Right renal cortex interstitium (tissue), 3 donors: ENCODE measurements around the gene DHRS1. TPM values are rescaled to one million over a fixed set of nuclear protein-coding genes. Genes with fewer than 3 reads are reported as not detected.

ENCODE experiments used
- DNase-seq, 3 donors: peaks; one replicate each; pipeline ENCODE4 v3.0.0-alpha.2; 2013; ENCODE audit warnings: low read depth in 3 of 3, low spot score in 2 of 3
- polyA plus RNA-seq, 3 donors: library from polyadenylated mRNA; unstranded; fragments of 120-200 nt; gene quantifications; one replicate each; pipeline ENCODE4 v1.2.1, GENCODE V29; 2013; ENCODE audit not compliant: insufficient read length in 3 of 3

Gene DHRS1
- 10 to 100 TPM; 38.6 to 45.5 (median 42.6) TPM for polyA plus RNA-seq

DNA sequence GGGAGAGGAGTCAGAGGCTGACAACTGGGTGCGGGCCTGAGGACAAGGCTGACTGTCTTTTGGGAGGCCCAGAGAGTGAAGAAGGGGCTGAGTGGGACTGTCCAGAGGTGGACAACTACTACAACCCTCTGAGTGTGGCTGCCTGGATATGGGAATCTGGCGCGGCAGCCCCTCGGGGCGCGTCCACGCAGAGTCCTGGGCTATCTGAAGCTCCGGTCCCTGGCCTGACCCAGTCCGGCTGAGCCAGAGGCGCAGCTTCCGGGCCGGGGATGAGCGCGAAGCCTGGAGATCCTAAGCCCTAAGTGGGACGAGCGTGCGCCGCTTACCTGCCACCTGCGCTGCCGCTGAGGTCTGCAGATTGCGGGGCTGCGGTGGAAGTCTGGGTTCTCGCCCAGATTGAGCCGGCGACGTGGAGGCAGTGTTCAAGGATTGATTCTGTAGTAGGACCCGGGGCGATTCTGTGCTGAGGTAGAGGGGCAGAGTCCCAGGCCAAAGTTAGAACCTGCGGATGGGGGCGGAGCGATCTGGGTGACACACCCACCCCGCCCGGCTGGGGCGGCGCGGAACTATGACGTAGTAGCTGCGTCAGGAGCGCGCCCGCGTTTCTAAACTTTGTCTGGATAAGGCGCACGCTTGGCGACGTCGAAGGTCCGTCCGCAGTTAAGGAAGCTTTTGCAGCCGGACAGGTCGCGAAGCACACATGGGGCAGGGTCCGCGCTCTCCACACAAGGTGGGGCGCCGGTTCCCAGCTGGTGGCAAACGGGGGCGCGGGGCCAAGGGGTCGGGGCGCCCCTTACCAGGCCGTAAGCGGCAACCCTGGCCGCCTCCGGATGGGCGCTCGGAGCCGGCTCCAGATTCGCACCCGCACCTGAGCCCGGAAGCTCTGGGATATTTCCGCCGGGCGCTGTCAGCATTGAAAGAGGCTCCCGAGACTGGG, at the start of gene DHRS1, which contains the start of gene NOP9:
TSS of gene DHRS1 (minus strand) at position 526 of the 937 bp plus-strand sequence. CDS start 674 bp downstream, outside the sequence.
TSS of gene NOP9 (plus strand) at position 596 of the 937 bp plus-strand sequence. CDS start at position 701, 105 bp downstream.
- DNase-seq: peak; percentile 83 to 85 (median 83)

DNA sequence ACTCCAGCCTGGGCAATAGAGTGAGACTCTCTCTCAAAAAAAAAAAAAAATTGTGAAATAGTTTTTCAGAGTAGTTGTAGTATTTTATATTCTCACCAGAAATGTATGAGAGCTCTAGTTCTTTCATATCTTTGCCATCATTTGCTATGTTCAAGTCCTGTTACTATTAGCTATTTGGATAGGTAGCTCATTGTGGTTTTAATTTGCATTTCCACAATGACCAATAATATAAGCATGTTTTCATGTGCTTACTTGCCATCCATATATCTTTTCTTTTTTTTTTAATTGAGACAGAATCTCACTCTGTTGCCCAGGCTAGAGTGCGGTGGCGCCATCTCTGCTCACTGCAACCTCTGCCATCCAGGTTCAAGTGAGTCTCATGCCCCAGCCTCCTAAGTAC, 48.6 kb upstream of the DHRS1 start:
- DNase-seq: no peak

DNA sequence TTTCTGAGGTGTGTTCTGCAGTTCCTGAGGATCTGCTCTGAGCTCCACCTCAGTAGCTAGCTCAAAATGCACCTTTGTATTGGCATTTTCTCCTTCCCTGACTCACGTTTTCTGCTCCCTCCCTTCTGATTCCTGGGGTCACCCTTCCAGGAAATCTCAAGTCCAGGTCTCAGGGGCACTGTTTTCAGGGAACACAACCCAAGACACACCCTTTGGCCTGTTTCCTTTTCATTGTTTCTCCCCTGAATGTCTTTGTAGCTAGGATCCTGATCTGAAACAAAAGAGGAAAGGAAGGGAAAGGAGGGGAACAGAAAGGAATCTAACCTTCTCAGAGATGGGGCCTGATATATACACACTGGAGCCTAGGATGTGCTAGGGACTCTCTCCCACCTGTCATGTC, 47.6 kb upstream of the DHRS1 start:
- no peak for DNase-seq

DNA sequence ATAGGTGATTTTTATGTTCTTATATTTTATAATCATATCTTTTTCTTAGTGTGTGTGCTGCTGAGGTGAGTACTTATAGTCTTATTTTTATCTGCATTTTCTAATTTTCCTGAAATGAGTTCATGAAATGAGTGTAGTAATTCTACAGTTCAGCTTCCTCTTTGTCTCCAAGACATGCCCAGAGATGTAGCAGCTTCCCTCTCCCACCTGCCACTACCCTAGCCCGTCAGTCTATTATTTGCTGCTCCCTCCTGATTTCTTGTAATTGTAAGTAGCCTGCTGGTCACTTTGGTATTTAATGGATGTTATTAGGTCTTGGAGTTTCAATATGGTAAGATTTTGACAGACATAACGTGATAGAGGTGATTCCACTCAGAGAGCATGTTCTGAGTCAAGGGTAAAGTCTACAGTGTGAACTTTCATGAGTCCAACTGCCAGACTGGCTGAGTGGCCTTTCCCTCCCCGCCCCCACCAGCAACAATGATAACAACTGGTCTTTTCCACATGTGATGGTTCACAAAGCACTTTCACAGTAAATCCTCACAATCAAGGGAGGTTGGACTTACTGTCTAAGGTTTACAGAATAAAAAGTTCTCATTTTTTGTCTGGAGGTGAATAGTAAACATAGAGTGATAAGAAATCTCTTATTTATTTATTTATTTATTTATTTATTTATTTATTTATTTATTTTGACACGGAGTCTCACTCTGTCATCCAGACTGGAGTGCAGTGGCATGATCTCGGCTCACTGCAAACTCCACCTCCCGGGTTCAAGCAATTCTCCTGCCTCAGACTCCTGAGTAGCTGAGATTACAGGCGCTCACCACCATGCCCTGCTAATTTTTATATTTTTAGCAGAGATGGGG, 44.4 kb upstream of the DHRS1 start:
- no peak for DNase-seq

DNA sequence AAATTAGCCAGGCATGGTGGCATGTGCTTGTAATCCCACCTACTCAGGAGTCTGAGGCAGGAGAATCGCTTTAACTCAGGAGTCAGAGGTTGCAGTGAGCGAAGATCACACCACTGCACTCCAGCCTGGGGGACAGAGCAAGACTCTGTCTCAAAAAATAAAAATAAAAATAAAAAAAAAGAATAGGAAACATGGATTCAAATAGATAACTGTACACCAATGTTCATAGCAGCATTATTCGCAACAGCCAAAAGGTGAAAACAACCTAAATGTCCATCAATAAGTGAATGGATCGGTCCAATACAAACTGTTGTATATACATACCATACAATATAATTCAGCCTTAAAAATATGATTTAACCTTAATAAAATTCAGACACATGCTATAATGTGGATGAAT, 43.3 kb upstream of the DHRS1 start:
- DNase-seq: no peak

DNA sequence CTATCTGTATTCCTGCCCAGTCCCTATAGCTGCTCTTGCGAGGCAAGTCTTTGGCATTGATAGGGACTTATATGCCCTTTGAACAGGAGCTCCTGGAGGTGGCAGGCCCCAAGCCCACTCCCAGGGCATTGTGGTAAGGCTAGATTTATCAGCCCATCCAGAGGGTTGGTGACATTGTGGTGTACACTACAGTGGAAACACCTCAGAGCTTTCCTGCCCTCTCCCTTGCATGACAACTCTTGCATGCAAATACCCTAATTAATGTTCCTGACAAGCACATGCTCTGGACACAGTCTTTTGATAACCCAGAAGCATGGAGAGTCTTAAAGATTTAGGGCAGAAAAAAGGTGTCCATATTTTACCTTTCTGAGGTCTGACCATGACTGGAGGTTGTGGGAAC, 41.0 kb upstream of the DHRS1 start:
- DNase-seq: no peak

DNA sequence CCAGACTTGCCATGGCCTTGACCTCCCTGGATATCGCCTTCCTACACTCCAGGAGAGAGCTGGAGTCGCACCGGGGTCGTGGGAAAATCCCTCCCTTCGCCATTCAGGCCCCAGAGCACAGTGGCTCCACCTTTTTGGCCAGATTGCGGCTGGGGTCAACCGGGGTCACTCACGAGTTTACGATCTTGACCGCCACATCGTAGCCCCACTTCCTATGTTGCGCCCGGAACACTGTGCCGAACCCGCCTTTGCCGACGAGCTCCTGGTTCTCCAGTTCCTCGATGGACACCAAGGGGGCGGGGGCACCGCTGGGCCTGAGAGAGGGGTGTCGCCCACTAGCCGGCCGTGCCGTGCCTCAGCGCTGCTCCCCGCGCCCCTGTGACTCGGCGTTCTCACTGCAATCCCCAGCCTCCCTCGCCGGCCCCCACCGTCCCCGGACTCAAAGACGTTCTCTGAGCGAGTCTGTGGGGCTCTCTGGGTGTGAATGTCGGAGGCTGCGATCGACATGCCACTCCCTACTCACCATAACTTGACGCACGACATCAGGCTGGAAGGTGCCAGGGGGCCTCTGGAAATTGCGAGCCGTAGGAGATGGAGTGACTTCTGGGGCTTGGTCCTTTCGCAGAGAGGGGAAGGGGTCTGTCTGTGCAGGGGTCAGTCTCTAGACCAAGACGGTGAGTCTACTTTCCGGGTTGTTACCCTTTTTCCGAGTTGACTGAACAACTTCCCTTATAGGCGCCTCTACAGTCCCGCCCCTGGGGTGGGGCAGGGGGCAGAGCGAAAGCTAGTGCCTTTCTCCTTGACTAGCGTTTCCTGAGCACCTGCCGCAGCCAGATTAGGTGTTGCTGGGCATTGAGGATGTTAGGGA, 39.9 kb upstream of the DHRS1 start, which contains the start of gene RIPK3:
TSS of gene RIPK3 (minus strand) at position 708 of the 868 bp plus-strand sequence. CDS start at position 543, 165 bp downstream.
- DNase-seq: no peak

DNA sequence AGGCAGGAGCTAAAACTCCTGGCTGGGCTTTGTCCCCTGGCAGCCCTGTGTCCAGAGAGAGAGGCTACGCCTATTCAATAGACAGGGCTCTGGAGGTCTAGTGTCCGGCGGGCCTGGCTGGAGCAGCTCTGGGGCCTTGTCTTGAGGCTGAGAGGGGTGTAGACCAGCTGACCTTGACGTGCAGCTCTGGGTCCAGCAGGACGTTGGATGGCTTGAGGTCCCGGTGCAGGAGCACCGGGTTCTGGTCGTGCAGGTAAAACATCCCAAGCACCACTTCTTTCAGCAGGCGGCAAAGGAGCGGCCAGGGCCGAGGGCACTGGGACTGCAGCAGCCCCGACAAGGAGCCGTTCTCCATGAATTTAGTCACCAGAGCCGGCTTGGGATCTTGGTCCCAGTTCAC, 39.3 kb upstream of the DHRS1 start:
- DNase-seq: no peak

DNA sequence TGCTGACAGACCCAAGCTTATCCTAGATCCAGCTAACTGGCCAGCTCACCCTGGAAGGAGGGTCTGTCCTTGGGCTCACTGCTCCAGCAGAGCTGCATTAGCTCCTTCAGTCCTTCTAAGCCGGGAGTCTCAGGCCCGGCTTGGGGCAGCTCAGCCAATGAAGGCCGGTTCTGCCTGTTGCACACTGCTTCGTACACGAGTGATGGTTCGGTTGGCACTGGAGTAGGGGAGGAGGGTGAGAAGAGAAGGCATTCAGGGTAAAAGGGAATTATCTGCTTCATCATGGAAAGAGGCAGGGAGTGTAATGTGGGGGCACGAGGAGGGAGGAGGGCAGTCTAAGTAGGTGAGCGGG, 38.2 kb upstream of the DHRS1 start:
- no peak for DNase-seq

DNA sequence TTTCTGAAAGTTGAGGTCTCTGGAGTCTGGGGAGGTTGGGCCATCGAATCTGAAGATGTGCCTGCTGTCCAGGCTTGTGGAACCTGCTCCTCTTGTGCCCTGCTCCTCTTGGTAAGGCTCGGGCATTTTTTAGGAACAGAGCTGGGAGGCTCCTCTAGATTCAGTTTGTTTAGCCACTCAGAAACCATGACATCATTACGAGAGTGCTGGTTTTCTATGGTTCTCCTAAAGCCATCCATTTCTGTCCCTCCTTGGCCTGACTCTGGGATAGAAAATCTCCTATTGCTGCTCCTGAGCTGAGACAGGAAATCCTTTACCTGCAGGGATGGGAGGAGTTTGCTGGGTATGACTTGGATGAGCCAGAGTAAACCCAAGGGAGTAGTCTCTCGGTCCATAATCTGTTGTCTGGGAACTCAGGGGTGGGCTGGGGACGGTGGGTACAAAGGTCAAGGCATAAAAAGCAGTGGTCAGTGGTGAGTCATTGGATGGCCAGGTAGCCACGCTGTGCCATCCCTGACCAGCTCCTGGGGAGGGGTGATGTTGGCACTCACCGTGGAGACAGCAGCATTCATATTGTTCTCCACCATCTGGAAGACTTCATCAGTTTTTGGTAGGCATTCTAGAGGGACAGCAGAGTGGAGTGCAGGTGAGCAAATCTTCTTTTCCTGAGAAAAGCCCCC, 37.7 kb upstream of the DHRS1 start:
- no peak for DNase-seq

DNA sequence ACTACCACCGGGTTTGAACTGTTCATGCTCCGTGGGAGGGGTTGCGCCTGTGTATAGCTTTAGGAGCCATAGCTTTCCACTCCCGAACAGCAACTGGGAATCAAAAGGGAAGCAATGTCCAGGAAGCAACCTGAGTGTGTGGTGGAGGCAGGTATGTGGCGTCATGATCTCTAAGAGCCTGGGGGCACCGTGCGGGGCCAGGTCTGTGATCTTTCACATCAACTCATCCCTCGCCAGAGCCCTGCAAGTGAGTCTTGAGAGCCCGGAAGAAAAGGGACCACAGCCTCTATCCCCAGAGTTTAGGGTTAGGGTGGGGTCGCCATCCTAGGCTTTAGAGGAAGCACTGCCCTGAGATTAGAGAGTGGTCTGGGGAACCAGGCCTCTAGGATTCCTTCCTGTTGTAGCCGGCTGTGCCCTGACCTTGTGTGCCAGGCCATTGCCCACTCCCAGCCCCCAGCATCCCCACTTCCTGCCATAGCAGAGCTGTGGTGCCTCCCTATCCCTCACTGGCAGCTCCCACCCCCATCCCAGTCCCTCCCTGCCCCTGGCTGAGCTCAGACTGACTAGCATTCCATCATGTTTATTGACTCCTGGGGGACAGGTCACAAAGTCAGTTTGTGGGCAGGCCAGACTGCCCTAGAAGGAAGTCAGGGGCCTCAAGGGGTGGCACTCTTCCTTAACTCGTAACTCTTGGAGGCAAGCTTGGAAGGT, 36.0 kb upstream of the DHRS1 start:
- DNase-seq: peak in 1 of 3 donors; percentile 19

DNA sequence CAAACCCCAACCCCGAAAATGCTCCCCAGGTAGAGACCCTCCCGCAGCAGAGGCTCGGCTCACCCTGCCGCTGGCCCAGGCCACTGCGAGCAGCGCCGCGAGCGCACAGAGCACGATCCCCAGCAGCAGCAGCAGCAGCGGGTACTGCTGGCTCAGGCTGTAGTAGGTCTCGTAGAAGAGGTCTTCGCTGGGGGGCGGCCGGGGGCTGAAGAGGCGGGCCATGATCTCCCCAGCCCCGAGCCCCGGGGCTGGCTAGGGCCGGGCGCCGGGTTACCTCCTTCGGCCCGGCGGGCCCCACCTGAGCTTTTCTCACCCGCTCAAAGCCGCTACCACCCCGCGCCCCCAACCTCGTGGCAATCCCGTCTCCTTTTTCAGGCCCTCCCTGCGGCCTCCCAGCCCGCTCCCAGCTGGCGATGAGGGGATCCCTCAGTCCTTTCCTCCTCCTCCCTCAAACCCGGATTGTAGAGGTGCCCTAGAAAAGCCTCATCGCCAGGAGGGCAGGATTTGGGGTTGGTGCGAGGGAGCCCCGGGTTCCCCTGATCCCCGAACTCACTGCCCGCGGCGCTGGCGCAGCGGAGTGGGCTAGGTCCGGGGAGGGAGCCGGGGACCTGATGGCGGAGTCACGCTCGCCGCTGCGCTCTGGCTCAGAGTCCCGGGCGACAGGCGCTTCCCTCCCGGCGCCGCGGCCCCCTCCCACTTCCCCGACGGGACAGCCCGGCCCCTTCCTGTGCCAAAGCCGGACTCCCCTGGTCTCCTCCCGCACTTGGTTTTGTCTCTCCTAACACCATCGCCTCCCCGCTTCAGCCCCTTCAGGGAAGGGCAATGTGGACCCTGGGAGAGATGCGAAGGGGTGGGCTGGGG, 35.1 kb upstream of the DHRS1 start, which contains the start of gene ADCY4:
TSS of gene ADCY4 (minus strand) at position 641 of the 861 bp plus-strand sequence. CDS start at position 222, 419 bp downstream.
- DNase-seq: no peak

DNA sequence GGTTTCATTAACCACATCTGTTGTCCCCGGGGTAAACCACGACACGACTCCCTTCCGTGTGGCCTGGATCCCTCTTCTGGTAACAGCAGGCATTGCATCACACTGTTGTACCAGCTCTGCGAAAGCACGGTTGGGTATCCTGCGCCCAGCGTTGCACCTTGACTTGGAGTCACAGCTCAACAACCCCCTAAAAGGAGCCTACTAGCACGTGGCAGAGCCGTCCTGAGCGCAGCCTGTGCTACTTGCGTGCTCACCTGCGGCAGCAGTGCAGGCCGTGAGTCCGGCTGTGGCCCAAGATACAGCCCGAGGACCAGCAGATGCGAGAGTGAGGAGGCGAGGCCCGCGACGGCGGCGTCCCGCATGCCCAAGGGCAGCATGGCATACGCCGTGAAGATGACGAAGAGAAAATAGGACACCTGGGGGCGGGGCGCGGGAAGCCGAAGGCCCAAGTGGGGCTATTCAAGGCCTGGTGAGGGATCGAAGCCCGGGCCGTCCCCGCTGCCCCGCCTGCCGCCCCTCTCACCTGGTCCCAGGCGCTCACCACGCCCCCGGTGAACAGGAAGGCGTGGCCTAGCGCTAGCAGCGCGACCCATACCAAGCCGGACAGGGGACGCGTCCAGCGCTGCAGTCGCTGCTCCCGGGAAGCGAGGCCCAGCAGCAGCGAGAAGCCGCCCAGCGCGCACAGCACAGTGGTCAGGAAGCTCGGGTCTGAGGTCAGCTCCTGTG, 32.9 kb upstream of the DHRS1 start:
- no peak for DNase-seq

DNA sequence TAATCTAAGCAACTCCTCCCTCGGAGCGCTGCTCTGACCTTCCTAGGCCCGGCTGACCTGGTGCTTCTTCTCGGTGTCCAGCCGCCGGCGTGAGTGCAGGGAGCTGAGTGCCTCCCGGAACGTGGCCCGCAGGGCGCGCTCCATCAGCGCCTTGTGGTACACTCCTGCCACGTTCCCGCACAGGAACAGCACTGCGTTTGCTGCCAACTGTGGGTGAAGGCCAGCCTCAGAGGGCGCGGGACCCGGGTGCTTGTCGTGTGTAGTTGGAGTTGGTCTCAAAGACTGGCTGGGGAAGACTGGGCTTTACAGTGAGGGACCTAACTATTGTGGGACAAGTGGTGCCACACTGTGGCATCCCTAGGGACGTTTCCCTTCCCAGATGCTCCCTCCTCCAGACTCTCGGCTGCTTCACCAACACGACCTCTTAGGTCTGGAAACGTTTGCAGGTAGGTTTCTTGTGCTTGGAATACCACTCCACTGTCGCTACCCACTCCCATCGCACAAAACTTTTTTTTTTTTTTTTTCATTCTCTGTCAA, 32.2 kb upstream of the DHRS1 start:
- DNase-seq: no peak

DNA sequence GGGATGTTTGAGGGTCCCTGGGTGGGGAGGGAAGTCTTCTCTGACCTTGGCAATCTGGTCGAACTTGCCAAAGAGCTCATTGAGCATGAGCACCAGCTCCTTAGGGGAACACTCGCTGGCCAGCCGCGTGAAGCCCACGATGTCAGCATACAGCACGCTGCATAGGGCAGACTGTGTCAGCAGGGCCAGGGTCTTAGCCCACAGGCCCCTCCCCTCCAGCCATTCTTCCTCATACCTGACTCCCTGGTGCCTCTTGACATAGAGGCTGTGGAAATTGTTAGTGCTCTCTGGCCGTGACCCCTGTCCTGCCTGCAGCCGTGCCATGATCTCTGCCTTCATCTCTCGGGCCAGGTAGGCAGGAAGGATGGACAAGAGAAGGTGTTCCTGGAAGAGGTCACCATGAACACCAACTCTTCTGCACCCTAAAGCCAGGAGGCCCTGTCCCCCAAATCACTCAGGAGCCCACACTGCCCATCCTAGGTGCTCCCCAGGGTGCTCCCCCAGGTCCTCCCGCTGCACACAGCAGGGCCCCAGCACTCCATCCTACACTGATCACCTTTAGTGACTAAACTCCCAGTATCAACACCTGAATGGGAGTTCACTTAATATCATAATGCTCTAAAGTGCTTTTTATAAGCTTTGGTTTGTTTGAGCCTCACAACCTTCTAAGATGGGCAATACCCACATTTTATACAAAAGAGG, 31.5 kb upstream of the DHRS1 start:
- DNase-seq: no peak

DNA sequence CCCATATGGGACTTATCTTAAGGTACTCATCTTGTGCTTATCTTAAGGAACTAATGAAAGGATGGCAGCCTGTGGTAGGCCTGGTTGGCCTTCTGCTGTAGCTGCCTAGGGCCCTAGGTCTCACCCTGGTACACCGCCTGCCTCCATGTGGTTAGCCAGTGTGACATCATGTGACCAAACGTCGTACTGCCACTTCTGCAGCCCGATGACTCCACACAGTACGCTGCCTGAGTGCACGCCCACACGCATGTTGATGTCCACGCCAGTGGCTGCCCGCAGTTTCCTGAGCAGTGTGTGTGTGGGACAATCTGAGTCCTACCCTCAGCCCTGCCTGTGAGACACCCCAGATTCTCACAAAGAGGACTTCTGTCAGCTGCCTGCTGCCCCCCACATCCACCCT, 30.2 kb upstream of the DHRS1 start:
- no peak for DNase-seq
